ENCODE measurements around the gene HOMER2.
"Not testable (repeated sequence)": the region's sequence is repeated elsewhere in the genome, so short reads cannot be mapped to it uniquely, and the experiment has no call there.

The HOMER2 gene

DNA sequence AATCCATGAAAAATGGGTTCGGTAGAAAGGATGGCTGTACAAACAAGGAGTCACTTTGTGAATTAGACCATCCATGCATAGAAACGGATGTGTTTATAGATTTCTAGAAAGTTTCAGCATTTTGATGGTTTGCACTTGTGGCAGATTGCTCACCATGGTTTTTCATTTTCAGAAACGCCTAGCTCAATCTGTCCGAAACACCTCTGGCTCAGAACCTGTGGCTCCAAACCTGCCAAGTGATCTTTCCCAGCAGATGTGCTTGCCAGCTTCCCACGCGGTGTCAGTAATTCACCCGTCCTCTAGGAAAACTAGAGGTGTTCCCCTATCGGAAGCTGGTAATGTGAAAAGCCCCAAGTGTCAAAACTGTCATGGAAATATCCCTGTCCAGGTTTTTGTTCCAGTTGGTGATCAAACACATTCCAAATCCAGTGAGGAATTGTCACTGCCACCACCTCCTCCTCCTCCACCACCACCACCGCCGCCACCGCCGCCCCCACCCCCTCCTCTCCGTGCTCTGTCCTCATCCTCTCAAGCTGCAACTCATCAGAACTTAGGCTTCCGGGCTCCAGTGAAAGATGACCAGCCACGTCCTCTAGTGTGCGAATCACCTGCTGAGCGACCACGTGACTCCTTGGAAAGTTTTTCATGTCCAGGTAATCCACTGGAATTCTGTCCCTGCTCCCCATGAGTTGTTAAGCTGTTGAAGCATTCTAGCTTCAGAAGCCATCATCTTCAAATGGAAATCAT lies 121.9 kb downstream of the HOMER2 start:
- no peak for DNase-seq

DNA sequence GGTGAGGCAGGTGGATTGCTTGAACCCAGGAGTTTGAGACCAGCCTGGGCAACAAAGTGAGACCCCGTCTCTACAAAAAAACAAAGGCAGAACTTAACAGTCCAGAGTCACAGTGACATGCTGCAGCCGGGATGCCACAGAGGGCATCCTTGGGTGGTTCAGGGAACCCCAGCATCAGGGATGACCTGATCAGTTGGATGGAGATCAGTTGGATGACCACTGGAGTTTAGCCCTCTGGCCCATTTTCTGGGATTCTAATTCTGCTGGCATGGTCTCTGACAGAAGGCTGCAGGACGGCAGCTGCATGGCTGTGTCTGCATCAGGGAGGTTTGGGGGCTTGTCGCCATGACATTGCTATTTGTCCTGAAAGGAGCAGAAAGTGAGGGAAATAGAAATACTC lies 123.3 kb downstream of the HOMER2 start:
- no peak for DNase-seq

DNA sequence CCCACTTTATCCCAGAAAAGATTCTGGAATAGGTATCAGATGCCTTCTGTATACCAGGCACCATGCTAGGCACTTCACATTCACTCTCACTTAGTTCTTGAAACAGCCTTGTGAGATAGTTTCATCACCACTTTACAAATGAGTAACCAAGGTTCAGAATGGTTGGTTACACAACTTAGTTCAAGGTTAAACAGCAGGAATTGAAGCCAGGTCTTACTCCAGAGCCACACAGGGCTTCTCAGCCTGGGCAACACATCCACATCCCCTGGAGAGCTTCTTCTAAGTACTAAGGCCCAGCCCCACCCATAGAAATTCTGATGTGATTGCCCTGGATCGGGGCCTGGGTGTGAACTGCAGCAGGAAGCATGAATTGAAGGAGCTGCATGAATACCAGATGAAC lies 124.4 kb downstream of the HOMER2 start:
- no peak for DNase-seq

DNA sequence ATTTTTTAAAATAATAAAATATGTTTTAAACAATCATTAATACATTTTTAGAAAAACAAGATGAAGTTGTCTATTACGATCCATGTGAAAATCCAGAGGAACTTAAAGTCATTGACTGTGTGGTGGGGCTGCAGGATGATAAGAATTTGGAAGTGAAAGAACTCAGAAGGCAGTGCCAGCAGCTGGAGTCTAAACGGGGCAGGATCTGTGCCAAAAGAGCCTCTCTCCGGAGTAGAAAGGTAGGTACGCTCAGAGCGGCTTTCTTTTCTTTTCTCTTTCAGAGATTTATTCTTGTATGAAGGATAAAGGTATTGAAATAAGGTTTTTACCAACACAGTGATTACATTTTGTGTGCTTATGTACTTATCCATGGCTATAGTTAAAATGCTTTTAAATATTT lies 129.5 kb downstream of the HOMER2 start:
- DNase-seq: no peak

DNA sequence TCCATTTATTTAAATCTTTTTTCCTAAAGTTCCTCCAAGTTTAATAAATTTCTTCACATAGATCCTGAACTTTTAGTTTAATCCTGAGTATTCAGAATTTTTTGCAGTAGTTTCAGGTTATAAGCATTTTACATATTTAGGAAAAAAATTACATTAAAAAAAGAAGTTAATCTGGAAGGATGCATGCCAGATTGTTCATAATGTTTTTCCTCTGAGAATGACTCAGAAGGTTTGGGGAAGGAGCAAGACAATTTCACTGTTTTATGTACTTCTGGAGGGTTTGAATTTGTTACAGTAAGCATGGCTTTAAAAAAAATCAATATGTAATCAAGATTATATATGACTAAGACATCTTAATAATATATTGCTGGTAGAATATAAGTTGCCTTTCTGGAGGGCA lies 130.7 kb downstream of the HOMER2 start:
- DNase-seq: not testable (repeated sequence)

DNA sequence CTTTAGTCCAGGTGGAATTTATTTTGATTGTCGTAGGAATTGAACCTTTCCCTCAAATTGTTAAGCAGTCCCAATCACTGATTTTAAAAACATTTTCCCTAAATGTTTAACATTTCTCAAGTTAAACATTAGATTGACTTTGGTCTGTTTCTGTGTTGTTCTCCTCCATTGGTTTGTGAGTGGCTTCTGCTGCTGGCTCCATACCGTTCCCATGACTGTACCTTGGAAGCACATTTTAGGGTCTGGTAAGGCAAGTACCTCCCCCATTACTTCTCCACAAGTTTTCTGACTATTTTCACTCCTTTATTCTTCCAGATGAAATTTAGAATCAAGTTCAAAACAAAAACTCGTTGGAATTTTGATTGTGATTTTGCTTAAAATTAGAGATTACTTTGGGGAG lies 131.1 kb downstream of the HOMER2 start:
- not testable (repeated sequence) for DNase-seq

DNA sequence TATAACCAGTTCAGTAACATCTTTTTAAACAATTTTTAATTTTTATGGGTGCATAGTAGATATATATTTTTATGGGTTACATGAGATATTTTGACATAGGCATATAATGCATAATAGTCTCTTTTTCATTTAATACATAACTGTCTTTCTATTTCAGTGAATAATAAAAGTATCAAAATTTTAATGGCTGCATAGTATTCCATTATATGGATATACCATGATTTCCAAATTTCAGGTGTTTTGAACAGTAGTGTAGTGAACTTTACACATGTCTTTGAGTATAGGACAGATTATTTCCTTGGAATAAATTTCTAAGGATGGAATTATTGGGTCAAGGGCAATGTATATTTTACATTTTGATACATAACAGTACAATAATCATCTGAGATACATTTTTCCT lies 132.4 kb downstream of the HOMER2 start:
- no peak for DNase-seq

DNA sequence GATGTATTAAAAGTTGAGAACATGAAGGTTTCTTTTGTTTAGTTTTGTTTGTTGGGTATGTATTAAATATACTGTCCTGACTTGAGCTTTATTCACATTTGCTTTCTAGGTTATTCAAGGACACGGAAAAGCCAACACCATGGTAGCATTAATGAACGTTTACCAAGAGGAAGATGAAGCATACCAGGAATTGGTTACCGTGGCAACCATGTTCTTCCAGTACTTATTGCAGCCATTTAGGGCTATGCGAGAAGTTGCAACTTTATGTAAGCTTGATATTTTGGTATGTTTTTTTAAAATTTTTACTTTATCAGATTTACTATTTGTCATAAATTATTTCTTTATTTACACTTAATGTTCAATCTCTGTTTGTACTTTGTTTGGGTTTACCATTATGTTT lies 139.5 kb downstream of the HOMER2 start:
- DNase-seq: no peak

DNA sequence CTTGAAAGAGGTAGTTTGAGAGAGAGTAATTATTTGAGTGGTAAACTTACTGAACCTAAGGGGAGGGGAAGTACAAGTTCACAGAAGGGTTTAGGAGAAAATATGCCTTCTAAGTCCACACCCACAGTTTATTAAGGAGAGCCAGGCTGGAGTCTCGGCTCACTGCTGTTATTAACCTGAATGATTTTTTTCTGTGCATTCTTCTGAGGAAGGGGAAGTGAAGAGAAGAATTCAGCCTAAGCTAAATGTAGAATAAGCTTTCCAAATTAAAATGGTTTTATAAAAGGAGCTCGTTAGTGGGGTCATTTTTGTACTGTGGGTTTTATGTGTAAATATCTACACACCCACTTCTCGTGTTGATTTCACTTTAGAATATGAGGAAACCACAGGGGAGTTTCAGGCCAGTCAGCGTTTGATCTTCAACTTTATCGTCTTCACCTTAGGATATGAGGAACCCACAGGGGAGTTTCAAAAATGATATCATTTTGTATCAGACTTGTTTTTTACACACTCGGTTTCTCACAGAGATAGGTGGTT lies 141.6 kb downstream of the HOMER2 start:
- peak; percentile 47 for DNase-seq

DNA sequence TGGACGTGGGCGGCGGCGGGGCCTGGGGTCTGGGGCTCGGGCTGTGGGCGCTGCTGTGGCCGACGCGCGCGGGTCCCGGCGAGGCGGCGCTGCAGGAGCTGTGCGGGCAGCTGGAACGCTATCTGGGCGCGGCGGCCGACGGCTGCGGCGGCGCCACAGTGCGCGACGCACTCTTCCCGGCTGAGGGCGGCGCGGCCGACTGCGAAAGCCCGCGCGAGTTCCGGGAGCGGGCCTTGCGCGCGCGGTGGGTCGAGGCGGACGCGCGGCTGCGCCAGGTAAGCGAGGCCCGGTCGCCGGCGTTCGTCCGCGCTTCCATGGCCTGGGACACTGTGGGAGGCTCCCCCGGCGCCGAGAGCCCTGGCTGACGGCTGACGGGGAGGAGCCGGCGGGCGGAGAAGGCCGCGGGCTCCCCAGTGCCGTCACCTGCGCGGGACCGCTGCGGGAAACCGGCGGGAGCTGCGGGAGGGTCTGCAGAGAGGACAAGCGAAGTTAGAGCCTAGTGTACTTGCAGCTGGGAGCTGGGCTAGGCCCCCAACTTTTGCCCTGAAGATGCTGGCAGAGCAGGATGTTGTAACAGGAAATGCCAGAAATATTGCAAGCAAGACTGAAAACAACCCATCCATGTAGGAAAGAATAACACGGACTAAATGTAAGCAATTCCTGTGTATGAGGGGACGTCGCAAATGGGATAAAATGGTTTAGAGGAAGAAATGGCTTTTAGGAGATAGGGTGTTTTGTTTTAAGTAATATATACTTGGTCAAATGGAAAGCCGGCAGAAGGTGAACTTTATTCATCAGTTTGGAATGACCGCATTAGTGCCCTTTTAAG lies 142.2 kb downstream of the HOMER2 start:
- DNase-seq: peak; percentile 10

DNA sequence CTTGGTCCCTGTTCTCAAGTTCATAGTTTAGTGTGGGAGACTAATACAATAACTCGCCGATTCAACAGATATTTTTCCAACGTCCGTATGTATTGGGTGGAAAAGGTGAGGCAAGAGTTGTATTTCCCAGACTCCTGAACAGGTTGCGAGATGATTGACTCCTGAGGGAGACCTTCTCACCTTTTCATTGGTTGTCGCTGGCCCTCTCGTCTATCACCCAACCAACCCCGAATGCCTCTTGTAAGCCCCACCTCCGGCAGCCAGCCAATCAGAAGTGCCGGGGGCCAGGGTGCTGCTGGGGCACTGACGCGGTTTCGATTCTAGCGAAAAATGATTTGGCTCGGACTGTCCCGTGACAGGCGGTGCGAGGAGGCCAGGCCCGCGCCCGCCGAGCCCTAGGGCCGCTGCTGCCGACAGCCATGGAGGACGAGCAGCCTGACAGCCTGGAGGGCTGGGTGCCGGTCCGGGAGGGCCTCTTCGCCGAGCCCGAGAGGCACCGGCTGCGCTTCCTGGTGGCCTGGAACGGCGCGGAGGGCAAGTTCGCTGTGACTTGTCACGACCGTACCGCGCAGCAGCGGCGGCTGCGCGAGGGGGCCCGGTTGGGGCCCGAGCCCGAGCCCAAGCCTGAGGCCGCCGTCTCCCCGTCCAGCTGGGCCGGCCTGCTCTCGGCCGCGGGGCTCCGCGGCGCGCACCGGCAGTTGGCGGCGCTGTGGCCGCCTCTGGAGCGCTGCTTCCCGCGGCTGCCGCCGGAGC lies 143.0 kb downstream of the HOMER2 start, which contains the start of gene WHAMM:
WHAMM (plus strand) TSS at position 321 of the 753 bp plus-strand sequence; CDS start at position 420, 99 bp downstream.
- peak; percentile 94 for DNase-seq

DNA sequence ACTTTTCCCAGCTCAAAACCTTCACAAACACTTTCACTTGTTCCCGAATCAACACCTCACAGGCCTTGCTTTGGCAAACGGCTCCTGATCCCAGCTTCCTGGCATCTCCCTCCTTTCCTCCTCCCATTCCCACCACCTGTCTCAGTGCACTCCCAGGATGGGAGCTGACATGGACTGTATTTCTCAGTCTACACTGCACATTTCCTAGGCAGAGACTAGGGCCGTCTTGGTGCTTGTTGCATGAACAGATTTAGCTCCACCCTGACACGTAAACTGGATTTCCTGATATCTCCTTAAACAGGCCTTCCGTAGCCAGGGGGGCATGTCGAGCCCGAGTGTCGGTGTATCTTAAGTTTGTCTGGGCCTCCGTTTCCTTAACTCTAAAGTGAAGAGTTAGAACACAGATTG lies 143.9 kb downstream of the HOMER2 start:
- DNase-seq: no peak

DNA sequence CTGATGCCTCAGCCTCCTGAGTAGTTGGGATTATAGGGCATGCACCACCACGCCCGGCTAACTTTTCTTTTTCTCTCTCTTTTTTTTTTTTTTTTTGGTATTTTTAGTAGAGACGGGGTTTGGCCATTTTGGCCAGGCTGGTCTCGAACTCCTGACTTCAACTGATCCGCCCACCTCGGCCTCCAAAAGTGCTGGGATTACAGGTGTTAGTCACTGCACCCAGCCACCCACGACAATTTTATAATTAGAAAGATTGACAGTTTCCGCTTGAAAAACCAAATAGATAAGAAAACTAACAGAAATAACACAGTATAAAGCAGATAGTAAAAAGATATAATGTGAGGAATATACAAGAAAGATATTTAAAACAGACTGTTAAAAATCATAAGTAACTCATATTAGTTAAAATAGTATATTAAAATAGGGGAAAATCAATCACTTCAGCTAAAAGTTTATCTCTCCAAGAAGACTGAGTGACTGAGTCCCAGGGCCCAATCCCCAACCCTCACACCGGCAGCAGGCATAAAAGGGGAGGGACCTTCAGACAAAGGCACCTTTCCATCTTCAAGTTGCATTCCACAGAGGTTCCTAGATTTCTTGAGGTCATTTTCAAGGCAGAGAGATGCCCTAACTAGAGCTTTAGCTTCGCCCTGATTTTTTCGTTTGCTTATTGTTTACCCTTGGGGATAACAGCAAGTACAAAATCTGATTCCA lies 144.4 kb downstream of the HOMER2 start:
- DNase-seq: no peak

DNA sequence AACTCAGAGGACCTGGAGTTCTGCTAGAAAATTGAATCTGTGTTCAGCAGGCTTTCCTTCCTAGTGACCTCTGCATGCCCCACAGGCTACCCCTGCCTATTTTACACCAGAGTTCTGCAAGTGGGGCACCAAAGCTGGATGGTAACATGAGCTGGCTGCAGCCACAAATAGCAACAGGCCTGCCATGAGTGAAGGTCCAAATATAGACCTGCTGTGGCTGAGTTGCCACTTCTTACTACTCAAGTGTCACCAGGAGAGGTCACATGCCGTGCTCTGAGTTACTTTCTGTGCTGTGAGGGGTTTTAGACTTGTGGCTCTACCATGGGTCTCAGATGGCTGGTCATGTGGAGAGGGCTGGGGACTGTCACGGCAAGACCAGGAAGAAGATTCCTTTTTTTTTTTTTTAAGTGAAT lies 146.5 kb downstream of the HOMER2 start, which contains the start of gene FSD2:
FSD2 (minus strand) TSS at position 76 of the 413 bp plus-strand sequence. CDS start 18,679 bp downstream, outside the sequence.
- DNase-seq: no peak

DNA sequence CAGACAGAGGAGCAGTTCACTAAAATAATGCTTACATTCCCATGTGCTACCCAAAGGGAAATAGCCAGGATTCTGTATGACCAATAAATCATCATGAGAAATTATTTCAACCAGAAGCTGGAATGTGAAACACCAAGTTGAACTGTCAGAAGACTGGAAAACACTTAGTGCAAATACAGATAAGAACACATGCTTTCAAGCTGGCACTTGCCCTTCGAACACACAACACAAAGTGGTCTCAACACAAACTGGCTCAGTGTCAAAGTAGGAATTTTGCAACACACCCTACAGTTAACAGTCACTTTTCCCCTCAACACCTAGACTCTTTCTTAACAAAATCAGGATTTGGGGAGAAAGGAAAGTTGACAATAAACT lies 148.0 kb downstream of the HOMER2 start:
- no peak for DNase-seq

DNA sequence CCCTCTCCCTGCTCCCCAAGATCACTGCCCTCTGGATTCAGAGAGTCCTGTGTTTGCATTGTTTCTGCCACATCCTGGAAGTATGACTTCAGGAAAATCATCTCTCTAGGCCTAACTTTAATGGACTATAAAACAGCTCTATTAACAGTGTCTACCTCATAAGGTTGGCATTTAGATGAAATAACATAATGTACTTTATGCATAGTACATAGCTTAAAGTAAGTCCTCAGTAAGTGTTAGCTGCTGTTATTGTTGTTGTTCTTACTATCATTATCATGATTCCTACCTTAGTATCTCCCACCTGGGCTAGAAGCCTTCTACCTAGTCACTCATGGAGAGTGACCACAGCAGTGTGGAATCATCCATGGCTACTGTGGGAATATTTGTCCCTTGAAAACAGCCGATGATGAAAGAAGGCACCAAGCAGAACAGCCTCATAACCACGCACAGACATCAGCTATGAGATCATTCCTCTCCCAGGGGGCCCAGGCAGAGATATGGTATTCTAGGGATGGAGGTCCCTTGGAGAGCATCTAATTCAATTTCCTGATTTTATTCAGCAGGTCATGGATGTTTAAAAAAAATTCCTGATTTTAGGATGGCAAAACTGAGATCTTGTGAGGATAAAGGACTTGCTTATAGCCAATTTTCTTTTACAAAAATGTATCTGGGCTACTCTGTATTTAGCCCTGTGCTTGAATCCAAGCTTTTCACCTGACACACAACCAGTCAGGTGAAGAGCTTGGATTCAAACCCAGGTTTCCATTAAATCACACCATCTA lies 148.5 kb downstream of the HOMER2 start:
- no peak for DNase-seq

DNA sequence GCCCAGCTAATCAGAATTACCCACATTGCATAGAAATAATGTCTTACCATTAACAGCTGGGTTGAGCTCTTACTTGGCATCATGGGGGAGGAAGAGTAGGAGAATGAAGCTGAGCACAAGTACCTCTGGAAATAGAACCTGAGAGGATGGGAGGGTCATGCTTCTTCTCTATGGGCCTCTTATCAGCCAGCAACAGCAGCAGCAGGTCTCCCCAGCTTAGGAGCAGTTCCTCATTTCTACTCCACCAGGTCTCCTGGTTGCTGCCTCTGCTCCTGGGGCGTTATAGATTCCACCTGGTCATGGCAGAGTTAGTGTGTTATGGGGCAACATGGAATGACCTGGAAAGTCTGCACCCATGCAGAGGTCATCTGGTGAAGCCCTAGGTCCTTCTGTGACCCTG lies 150.0 kb downstream of the HOMER2 start:
- no peak for DNase-seq

DNA sequence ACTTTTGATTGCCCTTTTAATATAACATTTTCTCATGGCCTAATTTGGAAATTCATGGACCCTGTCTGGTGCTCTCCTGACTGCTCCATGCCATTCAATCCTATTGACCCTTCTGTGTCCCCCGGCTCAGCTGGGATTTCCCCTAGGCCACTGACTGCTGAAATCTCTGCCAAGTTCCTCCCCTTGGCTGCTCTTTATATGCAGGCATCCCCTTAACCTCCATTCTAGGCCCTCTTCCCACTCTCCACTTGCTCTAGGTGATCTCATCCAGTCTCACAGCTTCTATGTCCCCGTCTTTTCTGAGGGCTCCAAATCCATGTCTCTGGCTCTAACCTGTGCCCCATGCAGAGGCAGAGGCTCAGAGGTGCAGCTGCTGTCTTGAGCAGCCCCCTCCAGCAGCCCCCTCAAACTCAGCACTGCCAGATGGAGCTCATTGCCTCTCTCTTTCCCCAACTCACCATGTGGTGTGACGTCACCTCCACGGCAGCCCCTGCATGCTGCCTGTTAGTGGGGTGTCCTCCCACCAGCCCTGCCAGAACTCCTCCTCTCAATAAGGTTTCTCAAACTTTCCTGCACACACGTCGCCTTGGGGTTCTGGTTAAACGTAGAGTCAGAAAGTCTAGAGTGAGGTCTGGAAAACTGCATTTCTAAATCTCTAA lies 153.2 kb downstream of the HOMER2 start:
- no peak for DNase-seq

All from effector CD4-positive, alpha-beta T cell (primary cell).